OCI-LY3 (cell line): Measurements from ENCODE around the gene CHST14.

Experiments used
- EZH2phosphoT487 ChIP-seq: fragments of 200-600 bp; shearing (Covaris generic); IDR thresholded peaks from 2 replicates; pipeline ENCODE4 v1.6.1; 2018; ENCODE audit warnings: antibody characterized with exemption, mixed run types, low read depth
- TF ChIP-seq, protein P1 (sequence below): fragments of 200-600, 300-600 bp; sonication (generic); IDR thresholded peaks from 2 replicates; pipeline ENCODE4 v1.5.1; 2014; ENCODE audit warnings: antibody characterized with exemption, low read length, low read depth

GRCh38 chr15:40427188-40427587, 43.6 kb upstream of the CHST14 start:
- TF ChIP-seq, protein P1, sequence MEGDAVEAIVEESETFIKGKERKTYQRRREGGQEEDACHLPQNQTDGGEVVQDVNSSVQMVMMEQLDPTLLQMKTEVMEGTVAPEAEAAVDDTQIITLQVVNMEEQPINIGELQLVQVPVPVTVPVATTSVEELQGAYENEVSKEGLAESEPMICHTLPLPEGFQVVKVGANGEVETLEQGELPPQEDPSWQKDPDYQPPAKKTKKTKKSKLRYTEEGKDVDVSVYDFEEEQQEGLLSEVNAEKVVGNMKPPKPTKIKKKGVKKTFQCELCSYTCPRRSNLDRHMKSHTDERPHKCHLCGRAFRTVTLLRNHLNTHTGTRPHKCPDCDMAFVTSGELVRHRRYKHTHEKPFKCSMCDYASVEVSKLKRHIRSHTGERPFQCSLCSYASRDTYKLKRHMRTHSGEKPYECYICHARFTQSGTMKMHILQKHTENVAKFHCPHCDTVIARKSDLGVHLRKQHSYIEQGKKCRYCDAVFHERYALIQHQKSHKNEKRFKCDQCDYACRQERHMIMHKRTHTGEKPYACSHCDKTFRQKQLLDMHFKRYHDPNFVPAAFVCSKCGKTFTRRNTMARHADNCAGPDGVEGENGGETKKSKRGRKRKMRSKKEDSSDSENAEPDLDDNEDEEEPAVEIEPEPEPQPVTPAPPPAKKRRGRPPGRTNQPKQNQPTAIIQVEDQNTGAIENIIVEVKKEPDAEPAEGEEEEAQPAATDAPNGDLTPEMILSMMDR: no peak
- no peak for TF ChIP-seq EZH2phosphoT487
